ENCODE data around the gene NCR3LG1. TPM values are rescaled to one million over a fixed set of nuclear protein-coding genes. Genes with fewer than 3 reads are reported as not detected.
A peak's percentile ranks its signal among the peaks of the same experiment; 100 is the strongest.

Gene NCR3LG1
- 1 to 10 TPM in 2 of 4 donors, under 1 TPM in 2; 0.29 to 4.6 (median 0.91) TPM for total RNA-seq

- H3K27ac ChIP-seq, result peak within 1 kb of the TSS; percentile 78 to 86
- H3K4me1 ChIP-seq, result no peaks in the 10 kb centered on the region
- intact Hi-C loops (cut with DNase I; ENCODE audit: low total_unique reads), result no loop called here
- no peaks in the 10 kb centered on the region for H3K36me3 ChIP-seq
- no peaks in the 10 kb centered on the region for H3K27me3 ChIP-seq
- DNase-seq, result peak; percentile 69 to 75
- peak within 1 kb of the TSS; percentile 44 to 64 for H3K4me3 ChIP-seq
- TF ChIP-seq POLR2A (IDR thresholded peaks at IDR 0.05) (no peak), CTCF (IDR thresholded peaks at IDR 0.05) (peak in 1 of 4 experiments; percentile 9)
- H3K9me3 ChIP-seq, result no peaks in the 10 kb centered on the region
Observed at GRCh38 chr11:17351510-17352176, at the start of gene NCR3LG1. NCR3LG1 (plus strand) TSS chr11:17351800; CDS start chr11:17351970, 170 bp downstream.

GRCh38 chr11:17313349-17314231 lies 38.0 kb upstream of the NCR3LG1 start:
- no peak for TF ChIP-seq POLR2A (IDR thresholded peaks at IDR 0.05)
- TF ChIP-seq CTCF (IDR thresholded peaks at IDR 0.05), result no peak
- no peak for DNase-seq
- Histone ChIP-seq H3K27ac (no peak overlapping the region), H3K4me1 (no peaks in the 10 kb centered on the region), H3K27me3 (no peaks in the 10 kb centered on the region), H3K36me3 (no peaks in the 10 kb centered on the region), H3K4me3 (no peak overlapping the region), H3K9me3 (no peaks in the 10 kb centered on the region)
- intact Hi-C loops (cut with DNase I; ENCODE audit: low total_unique reads), result no loop called here

GRCh38 chr11:17314232-17314547 lies 37.4 kb upstream of the NCR3LG1 start:
- no peak for TF ChIP-seq POLR2A (IDR thresholded peaks at IDR 0.05)
- TF ChIP-seq CTCF (IDR thresholded peaks at IDR 0.05), result no peak
- Histone ChIP-seq H3K27ac (no peak overlapping the region), H3K9me3 (no peaks in the 10 kb centered on the region), H3K4me1 (no peaks in the 10 kb centered on the region), H3K4me3 (no peak overlapping the region), H3K27me3 (no peaks in the 10 kb centered on the region), H3K36me3 (no peaks in the 10 kb centered on the region)
- no peak for DNase-seq
- intact Hi-C loops (cut with DNase I; ENCODE audit: low total_unique reads), result no loop called here

GRCh38 chr11:17314904-17315426 lies 36.6 kb upstream of the NCR3LG1 start:
- Histone ChIP-seq H3K4me3 (no peak overlapping the region), H3K4me1 (no peaks in the 10 kb centered on the region), H3K36me3 (no peaks in the 10 kb centered on the region), H3K27ac (no peak overlapping the region), H3K27me3 (no peaks in the 10 kb centered on the region), H3K9me3 (no peaks in the 10 kb centered on the region)
- DNase-seq, result no peak
- intact Hi-C loops (cut with DNase I; ENCODE audit: low total_unique reads), result no loop called here
- TF ChIP-seq POLR2A (IDR thresholded peaks at IDR 0.05), result no peak
- no peak for TF ChIP-seq CTCF (IDR thresholded peaks at IDR 0.05)

All from uterus (tissue), 4 donors.